Measurements from ENCODE around the gene MAPK4.

MAPK4 gene

GRCh38 chr18:50679656-50680055, 119.8 kb downstream of the MAPK4 start:
- H3K27me3 Mint-ChIP-seq, result no peaks in the 10 kb centered on the region
- no peak overlapping the region for H3K4me3 Mint-ChIP-seq
- H3K27ac Mint-ChIP-seq, result no peak overlapping the region

GRCh38 chr18:50680966-50681365, 121.1 kb downstream of the MAPK4 start:
- no peaks in the 10 kb centered on the region for H3K36me3 Mint-ChIP-seq (ENCODE audit: low read depth)
- no peaks in the 10 kb centered on the region for H3K9me3 Mint-ChIP-seq
- H3K27me3 Mint-ChIP-seq, result no peaks in the 10 kb centered on the region
- H3K27ac Mint-ChIP-seq, result no peak overlapping the region
- H3K4me3 Mint-ChIP-seq, result no peak overlapping the region
- intact Hi-C loops (cut with micrococcal nuclease), result no loop called here
- no peaks in the 10 kb centered on the region for H3K4me1 Mint-ChIP-seq (ENCODE audit: low read depth)

More at GRCh38 chr18:50679656-50680055, 119.8 kb downstream of the MAPK4 start:
- H3K4me1 Mint-ChIP-seq (ENCODE audit: low read depth), result no peaks in the 10 kb centered on the region
- H3K9me3 Mint-ChIP-seq, result no peaks in the 10 kb centered on the region
- H3K36me3 Mint-ChIP-seq (ENCODE audit: low read depth), result no peaks in the 10 kb centered on the region
- intact Hi-C loops (cut with micrococcal nuclease), result no loop called here

DNA sequence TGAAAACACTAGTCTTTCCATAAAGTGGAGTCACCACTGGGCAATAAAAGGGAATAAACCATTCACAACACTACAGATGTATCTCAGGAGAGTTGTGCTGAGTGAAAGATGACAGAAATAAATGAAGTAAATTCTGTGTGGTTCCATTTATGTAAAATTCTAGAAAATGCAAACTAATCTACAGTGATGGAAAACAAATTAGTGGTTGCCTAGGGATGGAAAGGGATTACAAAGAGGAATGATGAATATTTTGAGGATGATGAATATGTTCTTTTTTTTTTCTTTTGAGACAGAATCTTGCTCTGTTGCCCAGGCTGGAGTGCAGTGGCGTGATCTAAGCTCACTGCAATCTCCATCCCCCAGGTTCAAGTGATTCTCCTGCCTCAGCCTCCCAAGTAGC, 123.0 kb downstream of the MAPK4 start:
- Mint-ChIP-seq H3K36me3 (ENCODE audit: low read depth) (no peaks in the 10 kb centered on the region), H3K4me1 (ENCODE audit: low read depth) (no peaks in the 10 kb centered on the region), H3K27me3 (no peaks in the 10 kb centered on the region), H3K4me3 (no peak overlapping the region), H3K27ac (no peak overlapping the region), H3K9me3 (no peaks in the 10 kb centered on the region)
- intact Hi-C loops (cut with micrococcal nuclease), result no loop called here

DNA sequence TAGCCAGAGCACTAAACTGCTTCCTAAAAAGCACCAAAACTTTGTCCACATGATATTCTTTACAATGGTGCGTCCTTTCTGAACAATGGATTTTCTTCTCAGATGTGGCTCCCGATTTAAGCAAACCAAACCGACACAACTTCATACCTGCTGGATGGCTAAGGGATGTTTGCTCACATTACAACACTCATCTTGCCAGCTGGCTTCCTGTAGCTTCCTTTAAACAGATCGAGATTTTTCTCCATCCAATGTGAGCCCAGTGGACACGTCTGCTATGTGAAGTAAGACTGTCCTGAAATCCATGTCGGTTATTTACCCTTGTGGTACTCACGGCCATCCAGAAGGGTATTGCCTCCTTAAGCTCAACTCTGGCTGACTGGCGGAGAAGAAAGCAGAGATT, 126.5 kb downstream of the MAPK4 start:
- Mint-ChIP-seq H3K4me3 (no peak overlapping the region), H3K27me3 (no peaks in the 10 kb centered on the region), H3K27ac (no peak overlapping the region), H3K4me1 (ENCODE audit: low read depth) (no peaks in the 10 kb centered on the region), H3K9me3 (no peaks in the 10 kb centered on the region), H3K36me3 (ENCODE audit: low read depth) (no peaks in the 10 kb centered on the region)
- intact Hi-C loops (cut with micrococcal nuclease), result no loop called here

GRCh38 chr18:50687491-50687890, 127.6 kb downstream of the MAPK4 start:
- Mint-ChIP-seq H3K4me3 (no peak overlapping the region), H3K4me1 (ENCODE audit: low read depth) (no peaks in the 10 kb centered on the region), H3K27me3 (no peaks in the 10 kb centered on the region), H3K36me3 (ENCODE audit: low read depth) (no peaks in the 10 kb centered on the region), H3K9me3 (no peaks in the 10 kb centered on the region), H3K27ac (no peak overlapping the region)
- intact Hi-C loops (cut with micrococcal nuclease), result no loop called here

DNA sequence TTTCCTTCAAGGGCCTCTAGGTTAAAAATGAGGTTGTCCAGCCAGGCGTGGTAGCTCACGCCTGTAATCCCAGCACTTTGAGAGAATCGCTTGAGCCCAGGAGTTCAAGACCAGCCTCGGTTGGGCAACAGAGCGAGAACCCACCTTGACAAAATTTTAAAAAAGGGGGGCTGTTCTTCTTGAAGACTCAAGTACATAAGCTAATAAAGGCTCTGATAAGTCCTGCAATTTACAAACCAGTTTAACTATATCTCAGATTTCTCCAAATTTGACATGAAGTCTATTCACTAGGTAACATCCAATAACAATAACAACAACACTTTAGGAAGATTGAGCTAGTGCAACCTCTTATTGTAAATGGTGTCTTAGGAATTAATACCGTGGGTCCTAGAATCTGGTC, 129.7 kb downstream of the MAPK4 start:
- intact Hi-C loops (cut with micrococcal nuclease), result no loop called here
- H3K36me3 Mint-ChIP-seq (ENCODE audit: low read depth), result no peaks in the 10 kb centered on the region
- H3K27ac Mint-ChIP-seq, result no peak overlapping the region
- H3K4me3 Mint-ChIP-seq, result no peak overlapping the region
- H3K27me3 Mint-ChIP-seq, result no peaks in the 10 kb centered on the region
- no peaks in the 10 kb centered on the region for H3K4me1 Mint-ChIP-seq (ENCODE audit: low read depth)
- no peaks in the 10 kb centered on the region for H3K9me3 Mint-ChIP-seq

- no peaks in the 10 kb centered on the region for H3K9me3 Mint-ChIP-seq
- H3K27me3 Mint-ChIP-seq, result no peaks in the 10 kb centered on the region
- no peak overlapping the region for H3K4me3 Mint-ChIP-seq
- H3K4me1 Mint-ChIP-seq (ENCODE audit: low read depth), result no peaks in the 10 kb centered on the region
- intact Hi-C loops (cut with micrococcal nuclease), result no loop called here
- no peaks in the 10 kb centered on the region for H3K36me3 Mint-ChIP-seq (ENCODE audit: low read depth)
- H3K27ac Mint-ChIP-seq, result no peak overlapping the region
Measured at GRCh38 chr18:50694147-50694546, 134.3 kb downstream of the MAPK4 start.

DNA sequence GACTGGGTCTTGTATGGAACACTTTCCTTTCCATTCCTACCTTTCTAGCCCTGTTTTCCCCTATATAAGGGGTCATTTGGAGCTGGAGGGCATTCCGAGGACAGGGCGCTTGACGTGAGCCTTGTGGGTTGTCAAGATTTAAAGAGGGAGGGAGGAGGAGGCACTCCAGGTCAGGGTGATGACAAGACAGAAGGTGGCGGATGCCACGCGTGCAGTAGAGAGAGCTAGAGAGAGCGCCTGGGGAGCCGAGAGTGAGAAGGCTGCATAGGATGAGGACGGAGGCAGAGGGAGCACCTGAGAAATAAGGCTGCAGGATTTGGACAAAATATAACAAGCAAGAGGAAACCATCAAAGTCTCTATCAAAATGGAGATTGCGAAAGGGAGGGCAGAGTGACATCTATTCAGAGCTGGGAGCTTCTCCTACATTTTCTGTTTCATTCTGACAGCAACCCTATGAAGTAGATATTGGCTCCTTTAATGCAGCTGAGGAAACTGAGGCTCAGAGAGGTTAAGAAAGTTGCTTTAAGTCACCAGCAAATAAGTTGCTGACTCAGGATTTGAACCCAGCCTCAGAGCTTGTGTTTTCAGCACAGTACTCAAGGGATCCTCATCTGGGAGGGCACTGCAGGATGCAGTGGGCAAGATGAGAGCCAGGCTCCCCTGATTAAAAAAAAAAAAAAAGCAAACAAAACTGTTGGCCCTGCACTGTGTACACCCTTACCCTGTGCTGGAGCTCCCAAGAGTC, 135.7 kb downstream of the MAPK4 start:
- intact Hi-C loops (cut with micrococcal nuclease), result no loop called here
- Mint-ChIP-seq H3K9me3 (no peaks in the 10 kb centered on the region), H3K4me1 (ENCODE audit: low read depth) (no peaks in the 10 kb centered on the region), H3K36me3 (ENCODE audit: low read depth) (no peaks in the 10 kb centered on the region), H3K27me3 (no peaks in the 10 kb centered on the region), H3K27ac (no peak overlapping the region), H3K4me3 (no peak overlapping the region)

DNA sequence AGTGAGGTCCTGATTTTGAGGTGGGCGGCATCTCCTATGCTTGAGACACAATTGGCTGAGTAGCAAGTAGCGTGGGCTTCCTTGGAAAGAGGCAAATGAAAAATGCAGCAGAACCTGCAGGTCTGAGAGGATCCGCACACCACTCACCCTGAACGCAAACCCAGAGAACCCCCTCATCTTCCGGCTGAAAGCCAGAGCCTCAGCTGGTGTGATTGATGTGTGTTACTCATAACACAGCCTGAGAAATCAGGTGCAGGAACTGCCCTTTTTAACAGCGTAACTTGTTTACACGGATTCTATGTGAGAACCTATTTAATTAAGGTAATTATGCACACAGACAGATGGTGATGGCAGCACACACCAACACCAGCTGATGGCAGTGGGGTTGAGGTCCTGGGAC, 136.5 kb downstream of the MAPK4 start:
- H3K27me3 Mint-ChIP-seq, result peaks cover 1% of the 10 kb centered on the region
- H3K9me3 Mint-ChIP-seq, result no peaks in the 10 kb centered on the region
- H3K4me1 Mint-ChIP-seq (ENCODE audit: low read depth), result no peaks in the 10 kb centered on the region
- no peak overlapping the region for H3K27ac Mint-ChIP-seq
- H3K36me3 Mint-ChIP-seq (ENCODE audit: low read depth), result no peaks in the 10 kb centered on the region
- H3K4me3 Mint-ChIP-seq, result no peak overlapping the region
- intact Hi-C loops (cut with micrococcal nuclease), result no loop called here

DNA sequence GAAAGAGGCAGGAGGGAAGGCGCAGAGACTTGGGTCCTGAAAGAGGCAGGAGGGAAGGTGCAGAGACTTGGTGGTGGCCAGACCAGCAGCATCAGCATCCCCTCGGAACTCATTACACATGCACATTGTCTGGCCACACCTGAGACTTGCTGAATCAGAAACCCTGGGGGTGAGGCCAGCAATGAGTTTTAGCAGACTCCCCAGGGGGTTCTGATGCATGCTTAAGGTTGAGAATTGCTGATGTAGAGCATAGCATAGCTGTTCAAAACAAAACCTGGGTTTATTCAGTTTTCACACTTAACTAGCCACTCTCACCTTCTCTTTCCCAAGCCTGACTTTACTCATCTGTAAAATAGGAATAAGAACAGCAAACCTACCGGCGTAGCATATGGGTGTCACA, 137.0 kb downstream of the MAPK4 start:
- Mint-ChIP-seq H3K27ac (no peak overlapping the region), H3K27me3 (peaks cover 1% of the 10 kb centered on the region), H3K4me3 (no peak overlapping the region), H3K36me3 (ENCODE audit: low read depth) (no peaks in the 10 kb centered on the region), H3K4me1 (ENCODE audit: low read depth) (no peaks in the 10 kb centered on the region), H3K9me3 (no peaks in the 10 kb centered on the region)
- intact Hi-C loops (cut with micrococcal nuclease), result no loop called here

- Mint-ChIP-seq H3K27ac (no peak overlapping the region), H3K9me3 (no peaks in the 10 kb centered on the region), H3K4me1 (ENCODE audit: low read depth) (no peaks in the 10 kb centered on the region), H3K36me3 (ENCODE audit: low read depth) (no peaks in the 10 kb centered on the region), H3K4me3 (no peak overlapping the region), H3K27me3 (peaks cover 1% of the 10 kb centered on the region)
- intact Hi-C loops (cut with micrococcal nuclease), result no loop called here
Measured at GRCh38 chr18:50697509-50697908, 137.6 kb downstream of the MAPK4 start.

GRCh38 chr18:50700245-50701165, 140.6 kb downstream of the MAPK4 start:
- Mint-ChIP-seq H3K27ac (no peak overlapping the region), H3K9me3 (no peaks in the 10 kb centered on the region)

GRCh38 chr18:50704357-50704940, 144.6 kb downstream of the MAPK4 start:
- no peak overlapping the region for H3K27ac Mint-ChIP-seq
- intact Hi-C loops (cut with micrococcal nuclease), result no loop called here
- H3K9me3 Mint-ChIP-seq, result no peaks in the 10 kb centered on the region
- no peaks in the 10 kb centered on the region for H3K4me1 Mint-ChIP-seq (ENCODE audit: low read depth)
- H3K4me3 Mint-ChIP-seq, result no peak overlapping the region
- H3K36me3 Mint-ChIP-seq (ENCODE audit: low read depth), result no peaks in the 10 kb centered on the region
- H3K27me3 Mint-ChIP-seq, result peaks cover 1% of the 10 kb centered on the region

More at GRCh38 chr18:50700245-50701165, 140.6 kb downstream of the MAPK4 start:
- Mint-ChIP-seq H3K4me3 (no peak overlapping the region), H3K27me3 (peaks cover 1% of the 10 kb centered on the region), H3K4me1 (ENCODE audit: low read depth) (no peaks in the 10 kb centered on the region), H3K36me3 (ENCODE audit: low read depth) (no peaks in the 10 kb centered on the region)
- intact Hi-C loops (cut with micrococcal nuclease), result no loop called here

DNA sequence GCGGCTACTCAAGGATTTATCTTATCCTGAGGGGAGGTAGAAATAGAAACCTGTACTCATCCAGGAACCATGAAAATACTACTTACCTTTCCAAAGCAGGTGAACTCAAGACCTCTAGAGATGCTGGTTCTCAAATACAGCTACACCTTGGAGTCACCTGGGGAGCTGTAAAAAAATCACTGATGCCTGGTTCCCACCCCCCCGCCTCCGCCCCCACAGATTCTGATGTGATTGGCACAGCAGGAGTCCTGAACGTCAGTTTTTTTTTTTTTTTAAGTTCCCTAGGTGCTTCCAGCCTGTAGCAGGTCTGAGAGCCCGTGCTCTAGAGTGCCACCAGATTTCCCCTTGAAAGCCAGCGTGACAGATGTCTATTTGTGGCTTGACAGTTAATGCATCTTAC, 146.3 kb downstream of the MAPK4 start:
- no peak overlapping the region for H3K27ac Mint-ChIP-seq
- H3K4me1 Mint-ChIP-seq (ENCODE audit: low read depth), result no peaks in the 10 kb centered on the region
- no peak overlapping the region for H3K4me3 Mint-ChIP-seq
- no peaks in the 10 kb centered on the region for H3K27me3 Mint-ChIP-seq
- H3K9me3 Mint-ChIP-seq, result no peaks in the 10 kb centered on the region
- intact Hi-C loops (cut with micrococcal nuclease), result no loop called here
- no peaks in the 10 kb centered on the region for H3K36me3 Mint-ChIP-seq (ENCODE audit: low read depth)
